Measurements from ENCODE around the gene ALOX12.
A peak's percentile ranks its signal among the peaks of the same experiment; 100 is the strongest.

ALOX12 gene

GRCh38 chr17:7002288-7003047 is 6.6 kb downstream of the ALOX12 start:
- DNase-seq (ENCODE audit: low spot score): no peak

GRCh38 chr17:7003745-7004144 is 7.9 kb downstream of the ALOX12 start:
- DNase-seq (ENCODE audit: low spot score): no peak

GRCh38 chr17:7004398-7005253 is 8.8 kb downstream of the ALOX12 start:
- DNase-seq (ENCODE audit: low spot score): peak; percentile 62

GRCh38 chr17:7005716-7006115 is 9.9 kb downstream of the ALOX12 start:
- no peak for DNase-seq (ENCODE audit: low spot score)

GRCh38 chr17:7007143-7007542 is 11.3 kb downstream of the ALOX12 start:
- no peak for DNase-seq (ENCODE audit: low spot score)

GRCh38 chr17:7010523-7010922 is 14.7 kb downstream of the ALOX12 start:
- no peak for DNase-seq (ENCODE audit: low spot score)

GRCh38 chr17:7011415-7011814 is 15.6 kb downstream of the ALOX12 start:
- no peak for DNase-seq (ENCODE audit: low spot score)

- no peak for DNase-seq (ENCODE audit: low spot score)
Measured at GRCh38 chr17:7011942-7012254, 16.0 kb downstream of the ALOX12 start.

- peak; percentile 85 for DNase-seq (ENCODE audit: low spot score)
Measured at GRCh38 chr17:7014261-7014994, 18.6 kb downstream of the ALOX12 start.

- DNase-seq (ENCODE audit: low spot score): peak; percentile 21
Measured at GRCh38 chr17:7014995-7015958, 19.4 kb downstream of the ALOX12 start.

GRCh38 chr17:7016418-7016817 is 20.6 kb downstream of the ALOX12 start:
- DNase-seq (ENCODE audit: low spot score): no peak

GRCh38 chr17:7016886-7017826 is 21.3 kb downstream of the ALOX12 start:
- DNase-seq (ENCODE audit: low spot score): no peak

- no peak for DNase-seq (ENCODE audit: low spot score)
Measured at GRCh38 chr17:7017827-7018200, 22.0 kb downstream of the ALOX12 start.

- DNase-seq (ENCODE audit: low spot score): no peak
Measured at GRCh38 chr17:7018331-7018964, 22.6 kb downstream of the ALOX12 start.

- no peak for DNase-seq (ENCODE audit: low spot score)
Measured at GRCh38 chr17:7019367-7019766, 23.5 kb downstream of the ALOX12 start.

GRCh38 chr17:7019839-7020519 is 24.1 kb downstream of the ALOX12 start:
- peak; percentile 80 for DNase-seq (ENCODE audit: low spot score)

GRCh38 chr17:7020894-7021664 is 25.2 kb downstream of the ALOX12 start:
- peak; percentile 24 for DNase-seq (ENCODE audit: low spot score)

- DNase-seq (ENCODE audit: low spot score): peak; percentile 92
Measured at GRCh38 chr17:7021993-7022778, 26.3 kb downstream of the ALOX12 start.

Data from HuH-7 (cell line).